NCI-H2171 treated with DMSO at 0.1 percent for 48 hours (cell line): ENCODE measurements around the gene KIF3C.
A peak's percentile ranks its signal among the peaks of the same experiment; 100 is the strongest.
"Not testable (repeated sequence)": the region's sequence is repeated elsewhere in the genome, so short reads cannot be mapped to it uniquely, and the experiment has no call there.

Experiments
- DNase-seq: peaks from one replicate; lab custom pipeline; 2025; lab: John Stamatoyannopoulos, UW

KIF3C gene

GRCh38 chr2:25915944-25916772 lies 66.1 kb downstream of the KIF3C start:
- not testable (repeated sequence) for DNase-seq

- DNase-seq = not testable (repeated sequence)
Observed at GRCh38 chr2:25915411-25915810, 66.9 kb downstream of the KIF3C start.

- DNase-seq = not testable (repeated sequence)
Observed at GRCh38 chr2:25913696-25913973, 68.7 kb downstream of the KIF3C start.

- peak; percentile 28 for DNase-seq
Observed at GRCh38 chr2:25912851-25913695, 69.2 kb downstream of the KIF3C start.

- not testable (repeated sequence) for DNase-seq
Observed at GRCh38 chr2:25909574-25909973, 72.7 kb downstream of the KIF3C start.

- no peak for DNase-seq
Observed at GRCh38 chr2:25905126-25905525, 77.2 kb downstream of the KIF3C start.

- no peak for DNase-seq
Observed at GRCh38 chr2:25903216-25903776, 79.0 kb downstream of the KIF3C start.

GRCh38 chr2:25899404-25899970 lies 82.8 kb downstream of the KIF3C start:
- no peak for DNase-seq

GRCh38 chr2:25897506-25897905 lies 84.8 kb downstream of the KIF3C start:
- no peak for DNase-seq

GRCh38 chr2:25896308-25896707 lies 86.0 kb downstream of the KIF3C start:
- not testable (repeated sequence) for DNase-seq

GRCh38 chr2:25895610-25896009 lies 86.7 kb downstream of the KIF3C start:
- DNase-seq = no peak

- peak; percentile 12 for DNase-seq
Observed at GRCh38 chr2:25895018-25895417, 87.3 kb downstream of the KIF3C start.

- peak; percentile 85 for DNase-seq
Observed at GRCh38 chr2:25894135-25894830, 88.0 kb downstream of the KIF3C start.

- no peak for DNase-seq
Observed at GRCh38 chr2:25891672-25892071, 90.6 kb downstream of the KIF3C start.

GRCh38 chr2:25887624-25888242 lies 94.6 kb downstream of the KIF3C start:
- DNase-seq = no peak

- no peak for DNase-seq
Observed at GRCh38 chr2:25885933-25886332, 96.4 kb downstream of the KIF3C start.

GRCh38 chr2:25881764-25882163 lies 100.5 kb downstream of the KIF3C start:
- no peak for DNase-seq

- peak; percentile 49 for DNase-seq
Observed at GRCh38 chr2:25879133-25879730, 103.1 kb downstream of the KIF3C start.

GRCh38 chr2:25878361-25879132 lies 103.8 kb downstream of the KIF3C start, which contains the start of gene ASXL2:
Gene ASXL2, minus strand, starts transcription at chr2:25878487. Its CDS starts 265 bp downstream, at chr2:25878222.
- peak; percentile 99 for DNase-seq
